Right cardiac atrium (tissue), 5 donors: ENCODE data around the gene PNCK. TPM values are rescaled to one million over a fixed set of nuclear protein-coding genes. Genes with fewer than 3 reads are reported as not detected.

ENCODE experiments used
- ATAC-seq, 2 donors: fragments of 200-7000 bp; cut with Tn5 transposase; one replicate each; pipeline versions ENCODE4 v1.8.0 to v1.9.1; 2020; ENCODE audit warnings: moderate library complexity in 2 of 2, mild to moderate bottlenecking in 1 of 2
- DNase-seq, 3 donors: peaks; one replicate each; pipeline ENCODE4 v3.0.0-alpha.2; 2020
- H3K27ac ChIP-seq: one replicate; pipeline ENCODE4 v1.5.1; 2013; ENCODE audit warnings: mild to moderate bottlenecking, low read length, control low read depth, moderate library complexity
- H3K27me3 ChIP-seq: one replicate; pipeline ENCODE4 v1.6.1; 2013; ENCODE audit not compliant: control insufficient read depth, insufficient read depth
- H3K4me1 ChIP-seq: one replicate; pipeline ENCODE4 v1.6.1; 2013; ENCODE audit warnings: low read length; ENCODE audit not compliant: control insufficient read depth, insufficient read depth
- H3K4me3 ChIP-seq: one replicate; pipeline ENCODE4 v1.5.1; 2013; ENCODE audit warnings: low read length, control low read depth
- H3K9me3 ChIP-seq: one replicate; pipeline ENCODE4 v1.6.1; 2013; ENCODE audit warnings: low read length; ENCODE audit not compliant: control insufficient read depth
- WGBS: extraction: QIAGEN DNeasy Blood & Tissue Kit; methylation state at CpG from one replicate; pipeline ENCODE4 v1.1.7; 2013; 5-methylcytosine and 5-hydroxymethylcytosine counted together
- intact Hi-C, 4 donors: fragments of 100-400 bp; cut with DNase I; formaldehyde crosslinking; loops; one replicate each; pipeline versions ENCODE4 v1.11.0 to v1.14.0; 2022 to 2023
- polyA plus RNA-seq: library from polyadenylated mRNA; stranded (reverse); fragments of 200-250 nt; gene quantifications from one replicate; pipeline ENCODE4 v1.2.3, GENCODE V29; 2013
- total RNA-seq, 4 donors: library from RNA; stranded (reverse); fragmentation: NEBNext Ultra II Directional; extraction: Animal tissue kit (Norgen Biotek cat#: 25700); gene quantifications; one replicate each; pipeline ENCODE4 v1.2.1, GENCODE V29; 2021
- donor health status: healthy with polysubstance abuse.
- donor health status: DM: no; HTN: yes; CAD: no.
- donor health status: DM: no; HTN: no; CAD: no.
- donor health status: DM: no; HTN: yes; CAD: no; lungs with severe emphysema.
- donor health status: DM: yes; HTN: yes; CAD: no.

PNCK gene
- total and polyA plus RNA-seq, 5 donors, result 7.8 to 12.4 (median 10.0) TPM

DNA sequence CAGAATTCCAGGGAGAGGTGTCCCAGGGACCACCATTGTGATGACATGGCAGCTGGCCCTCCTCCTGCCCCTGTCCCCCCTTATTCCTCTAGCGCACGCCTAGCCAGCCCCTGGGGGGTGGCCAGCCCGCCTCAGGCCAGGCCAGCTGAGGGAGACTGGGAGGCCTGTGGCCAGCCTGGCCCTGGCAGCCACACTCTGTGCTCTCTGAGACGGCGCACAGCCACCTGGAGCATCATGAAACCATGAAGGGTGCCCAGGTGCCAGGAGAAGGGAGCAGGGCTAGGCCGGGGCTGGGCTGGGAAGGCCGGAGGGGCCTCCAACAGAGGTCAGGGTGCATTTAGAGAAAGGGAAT is 41.0 kb downstream of the PNCK start:
- DNase-seq, result no peak
- Histone ChIP-seq H3K27me3 (no peaks in the 10 kb centered on the region), H3K27ac (no peak overlapping the region), H3K9me3 (no peaks in the 10 kb centered on the region), H3K4me1 (peaks cover 3% of the 10 kb centered on the region), H3K4me3 (no peak overlapping the region)
- intact Hi-C loops, result no loop called here
- WGBS, result 96% methylated on average over 7 of the region's 7 CpGs
- ATAC-seq, result no peak

DNA sequence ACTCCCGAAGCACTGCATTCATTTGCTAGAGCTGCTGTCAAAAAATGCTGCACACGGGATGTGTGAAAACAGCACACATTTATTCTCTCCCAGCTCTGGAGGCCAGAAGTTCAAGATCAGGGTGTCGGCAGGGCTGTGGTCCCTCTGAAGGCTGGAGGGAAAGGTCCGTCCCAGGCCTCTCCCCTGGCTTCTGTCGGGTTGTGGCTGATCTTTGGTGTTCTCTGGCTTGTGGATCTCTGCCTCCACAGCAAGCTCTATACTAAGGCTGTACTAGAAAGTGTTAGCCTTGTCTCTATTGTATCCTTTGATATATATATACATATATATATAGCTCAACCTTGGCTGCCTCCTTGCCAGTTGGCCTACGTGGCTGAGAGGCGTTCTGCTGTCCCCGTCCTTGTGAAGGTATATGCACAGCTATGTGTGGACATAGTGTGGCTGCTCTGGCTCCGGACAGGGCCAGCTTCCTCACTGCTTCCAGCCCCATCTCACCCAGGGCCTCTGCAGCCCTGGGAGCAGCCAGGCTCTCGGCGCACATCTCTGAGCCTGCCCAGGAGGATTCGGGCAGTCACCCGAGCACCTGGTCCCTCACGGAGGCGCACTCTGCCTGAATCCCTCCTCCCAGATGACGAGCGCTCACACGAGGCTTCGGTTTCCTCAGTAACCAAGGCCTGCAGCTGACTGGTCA is 41.6 kb downstream of the PNCK start:
- Histone ChIP-seq H3K4me1 (peaks cover 3% of the 10 kb centered on the region), H3K27me3 (no peaks in the 10 kb centered on the region), H3K9me3 (no peaks in the 10 kb centered on the region), H3K4me3 (no peak overlapping the region), H3K27ac (no peak overlapping the region)
- intact Hi-C loops, result no loop called here
- ATAC-seq (no peak), DNase-seq (no peak)
- 93% methylated on average over 19 of the region's 19 CpGs for WGBS

DNA sequence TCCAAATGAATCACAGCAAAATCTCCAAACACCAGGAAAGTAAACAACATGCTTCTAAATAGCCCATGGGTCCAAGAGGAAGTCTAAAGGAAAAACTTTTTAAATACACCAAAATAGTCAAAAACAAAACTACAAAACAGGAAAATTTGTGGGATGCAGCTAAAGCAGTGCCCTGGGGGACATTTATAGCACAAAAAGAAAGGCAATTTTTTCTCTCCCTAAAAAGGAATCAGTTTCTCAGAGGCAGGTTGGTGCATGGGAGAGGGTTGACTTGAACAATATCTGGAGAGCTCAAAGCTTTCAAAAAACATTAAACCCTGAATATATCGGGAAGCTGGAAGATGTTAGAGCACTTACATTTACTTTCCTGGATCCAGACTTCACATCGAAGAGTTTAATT is 42.3 kb downstream of the PNCK start:
- intact Hi-C loops, result no loop called here
- Histone ChIP-seq H3K4me3 (no peak overlapping the region), H3K27me3 (no peaks in the 10 kb centered on the region), H3K27ac (no peak overlapping the region), H3K9me3 (no peaks in the 10 kb centered on the region), H3K4me1 (peaks cover 3% of the 10 kb centered on the region)
- ATAC-seq (no peak), DNase-seq (no peak)
- WGBS, result 93% methylated on average over 2 of the region's 2 CpGs

DNA sequence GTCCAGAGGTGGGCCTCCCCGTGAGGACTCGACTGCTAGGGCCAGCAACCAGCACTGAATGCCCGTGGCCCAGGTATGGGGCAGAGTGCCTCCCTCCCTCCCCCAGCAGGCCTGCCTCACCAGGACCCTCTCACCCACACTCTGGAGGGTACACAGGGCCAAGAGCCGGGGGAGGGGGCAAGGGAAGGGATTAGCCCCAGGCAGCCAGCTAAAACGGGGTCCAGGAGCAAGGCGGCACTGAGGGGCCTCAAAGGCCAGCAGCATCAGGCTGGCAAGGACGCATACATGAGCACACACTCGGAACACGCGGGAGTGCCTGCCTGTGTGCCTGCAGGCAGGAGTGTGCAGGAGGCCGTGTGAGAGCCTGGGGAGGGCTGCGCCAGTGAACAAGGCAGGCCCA is 44.9 kb downstream of the PNCK start:
- intact Hi-C loops, result no loop called here
- no peak for DNase-seq

DNA sequence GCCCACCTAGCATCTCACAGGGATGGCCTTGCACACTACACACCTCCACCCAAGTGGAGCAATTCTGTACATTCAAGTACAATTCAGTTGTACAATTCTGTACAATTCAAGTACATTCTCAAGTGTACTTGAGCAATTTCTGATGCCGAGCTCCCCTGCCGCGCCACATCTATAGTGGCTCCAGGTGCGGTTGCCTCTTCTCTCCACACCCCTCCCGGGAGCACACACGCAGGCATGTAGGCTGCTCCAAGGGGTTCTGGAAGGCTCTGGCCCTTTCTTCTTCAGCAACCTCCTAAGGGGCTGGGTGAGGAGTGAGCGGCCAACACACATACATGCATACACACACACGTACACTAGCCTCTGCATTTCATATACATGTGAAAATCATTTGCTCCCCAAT is 45.5 kb downstream of the PNCK start:
- intact Hi-C loops, result no loop called here
- no peak for ATAC-seq
- WGBS, result 96% methylated on average over 8 of the region's 8 CpGs

More for the DNA sequence above, 44.9 kb downstream of the PNCK start:
- no peak overlapping the region for H3K4me3 ChIP-seq
- no peak for ATAC-seq
- no peaks in the 10 kb centered on the region for H3K27me3 ChIP-seq
- H3K27ac ChIP-seq, result no peak overlapping the region
- H3K4me1 ChIP-seq, result no peaks in the 10 kb centered on the region
- WGBS, result 89% methylated on average over 12 of the region's 12 CpGs
- no peaks in the 10 kb centered on the region for H3K9me3 ChIP-seq

DNA sequence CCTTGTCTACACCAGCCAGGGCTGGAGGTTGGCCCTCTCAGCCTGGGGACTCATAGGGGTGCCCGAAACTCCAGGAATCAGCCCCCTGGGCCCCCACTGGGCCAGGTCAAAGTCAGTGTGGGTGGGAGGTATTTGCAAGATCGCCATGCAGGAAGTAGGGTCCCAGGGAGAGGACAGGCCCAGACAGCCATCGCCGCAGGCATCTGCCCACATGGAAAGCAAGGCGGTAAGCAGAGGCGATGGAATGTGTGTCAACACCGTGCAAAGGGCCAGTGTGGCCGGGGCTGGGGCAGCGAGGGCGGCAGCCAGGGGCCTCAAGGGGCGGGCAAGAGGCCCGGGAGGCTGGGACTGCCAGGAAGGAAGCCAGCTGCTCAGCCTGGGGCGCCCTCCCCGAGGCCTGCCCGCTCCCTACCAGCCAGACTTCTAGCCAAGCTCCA is 45.9 kb downstream of the PNCK start:
- no peaks in the 10 kb centered on the region for H3K27me3 ChIP-seq
- no peak overlapping the region for H3K27ac ChIP-seq
- no peaks in the 10 kb centered on the region for H3K9me3 ChIP-seq
- WGBS, result 61% methylated on average over 15 of the region's 15 CpGs
- no peak for ATAC-seq
- intact Hi-C loops, result no loop called here
- H3K4me3 ChIP-seq, result no peak overlapping the region
- DNase-seq, result no peak
- H3K4me1 ChIP-seq, result no peaks in the 10 kb centered on the region

More for the DNA sequence above, 45.5 kb downstream of the PNCK start:
- Histone ChIP-seq H3K9me3 (no peaks in the 10 kb centered on the region), H3K4me1 (no peaks in the 10 kb centered on the region), H3K4me3 (no peak overlapping the region), H3K27me3 (no peaks in the 10 kb centered on the region), H3K27ac (no peak overlapping the region)
- no peak for DNase-seq

DNA sequence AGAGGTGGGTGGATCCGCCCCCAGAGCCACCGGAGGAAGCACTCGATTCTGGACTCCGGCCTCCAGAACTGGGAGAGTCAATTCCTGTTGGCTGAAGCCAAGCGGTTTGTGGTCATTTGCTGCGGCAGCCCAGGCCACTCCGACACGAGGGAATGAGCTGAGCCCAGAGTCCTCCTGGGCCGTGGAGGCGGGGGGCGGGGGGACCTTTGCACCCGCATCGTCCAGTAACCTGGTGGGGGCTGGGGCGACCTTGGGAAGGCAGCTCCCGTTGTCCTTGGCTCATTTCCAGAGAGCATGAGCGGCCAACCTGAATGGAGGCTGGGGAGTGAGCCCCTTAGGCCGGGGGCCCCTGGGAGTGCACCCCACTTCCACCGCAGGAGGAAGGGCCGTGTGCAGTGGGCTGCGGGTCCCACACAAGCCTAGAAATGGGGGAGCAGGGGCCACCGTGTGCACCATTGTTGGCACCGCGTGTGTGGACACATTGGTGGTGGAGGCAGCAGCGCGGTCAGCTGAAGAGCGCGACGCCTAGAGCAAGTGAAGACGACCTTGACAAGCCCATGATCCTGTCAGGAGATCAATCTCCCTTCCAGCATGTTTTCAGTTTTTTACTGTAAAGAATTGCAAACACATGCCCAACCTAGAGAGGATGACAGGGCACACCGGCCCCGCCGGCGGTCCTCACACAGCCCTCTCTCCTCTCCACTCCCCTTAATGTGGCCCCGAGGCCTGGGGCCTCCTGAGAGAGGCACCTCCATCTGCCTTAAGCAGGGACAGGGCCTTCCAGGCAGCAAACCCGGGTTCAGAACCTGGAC is 46.5 kb downstream of the PNCK start:
- WGBS, result 72% methylated on average over 30 of the region's 35 CpGs
- ATAC-seq, result no peak
- Histone ChIP-seq H3K9me3 (no peaks in the 10 kb centered on the region), H3K4me3 (no peak overlapping the region), H3K27me3 (no peaks in the 10 kb centered on the region), H3K27ac (no peak overlapping the region), H3K4me1 (no peaks in the 10 kb centered on the region)
- no peak for DNase-seq
- intact Hi-C loops, result no loop called here

DNA sequence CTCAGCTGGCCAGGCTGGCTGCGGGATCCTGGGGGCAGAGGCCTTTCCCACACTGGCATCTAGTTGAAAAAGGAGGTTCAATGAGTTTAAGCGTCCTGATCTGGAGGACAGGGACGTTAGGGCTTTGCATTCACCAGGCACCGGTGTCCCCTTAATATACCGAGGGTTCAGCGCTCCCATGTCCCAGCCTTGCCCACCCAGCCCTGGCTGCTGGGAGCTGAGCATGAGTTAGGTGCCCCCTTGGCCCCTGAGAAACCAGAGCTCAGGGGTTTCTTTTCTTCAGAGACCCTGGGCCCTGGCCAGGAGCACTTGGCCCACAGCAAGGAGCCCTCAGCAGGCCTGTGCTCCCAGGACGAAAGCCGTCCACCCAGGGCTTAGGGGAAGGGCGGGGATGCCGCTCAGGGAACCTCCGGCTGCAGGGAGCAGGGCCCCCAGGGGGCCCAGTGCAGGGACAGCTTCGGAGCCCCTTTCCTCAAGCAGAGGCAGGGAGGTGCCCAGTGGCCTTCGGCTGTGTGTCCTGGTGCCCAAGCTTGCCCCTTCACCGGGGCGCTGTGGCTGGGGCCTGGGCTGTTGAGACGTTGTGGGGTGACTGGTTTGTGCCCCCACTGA is 47.5 kb downstream of the PNCK start:
- Histone ChIP-seq H3K27me3 (no peaks in the 10 kb centered on the region), H3K4me1 (no peaks in the 10 kb centered on the region), H3K27ac (no peak overlapping the region), H3K9me3 (no peaks in the 10 kb centered on the region), H3K4me3 (no peak overlapping the region)
- no peak for ATAC-seq
- WGBS, result 88% methylated on average over 16 of the region's 16 CpGs
- intact Hi-C loops, result no loop called here
- DNase-seq, result no peak

DNA sequence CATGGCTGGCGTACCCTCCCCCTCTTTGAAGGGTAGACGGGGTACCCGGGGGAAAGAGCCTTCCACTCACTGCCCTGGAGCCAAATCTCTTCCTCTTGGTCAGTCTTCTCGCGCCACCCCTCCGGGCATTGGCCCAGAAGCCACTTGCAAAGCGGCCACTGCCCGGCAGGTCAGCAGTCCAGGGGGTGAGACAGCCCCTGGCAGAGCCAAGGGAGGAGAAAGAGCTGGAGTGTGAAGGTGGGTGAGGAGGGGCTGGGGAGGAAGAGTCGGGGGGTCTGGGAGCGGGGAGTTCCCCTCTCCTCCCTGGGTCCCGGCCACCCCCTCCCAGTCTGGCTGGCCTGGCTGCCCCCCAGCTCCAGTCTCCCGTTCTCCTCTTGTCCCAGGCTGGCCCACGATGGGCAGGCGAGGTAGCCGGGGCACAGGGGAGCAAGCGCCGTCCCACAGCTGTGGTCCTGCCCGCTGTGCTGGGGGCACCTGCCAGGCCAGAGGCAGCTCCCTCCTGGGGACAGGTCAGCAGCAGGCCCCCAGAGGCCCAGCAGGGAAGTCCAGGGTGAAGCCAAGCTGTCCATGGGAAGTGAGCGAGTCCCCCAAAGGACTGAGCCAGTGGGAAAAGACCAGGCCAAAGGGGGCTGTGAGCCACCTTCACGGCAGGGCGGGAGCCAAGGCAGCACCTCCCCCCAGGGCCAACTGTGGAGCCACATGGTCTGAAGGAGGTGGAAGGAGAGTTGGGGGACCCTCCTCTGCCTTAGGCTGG is 48.2 kb downstream of the PNCK start:
- DNase-seq (no peak), ATAC-seq (peak in 1 of 2 donors; percentile 14)
- no peak overlapping the region for H3K27ac ChIP-seq
- H3K4me3 ChIP-seq, result no peak overlapping the region
- H3K27me3 ChIP-seq, result no peaks in the 10 kb centered on the region
- 89% methylated on average over 20 of the region's 21 CpGs for WGBS
- H3K9me3 ChIP-seq, result no peaks in the 10 kb centered on the region
- intact Hi-C loops, result no loop called here
- no peaks in the 10 kb centered on the region for H3K4me1 ChIP-seq

DNA sequence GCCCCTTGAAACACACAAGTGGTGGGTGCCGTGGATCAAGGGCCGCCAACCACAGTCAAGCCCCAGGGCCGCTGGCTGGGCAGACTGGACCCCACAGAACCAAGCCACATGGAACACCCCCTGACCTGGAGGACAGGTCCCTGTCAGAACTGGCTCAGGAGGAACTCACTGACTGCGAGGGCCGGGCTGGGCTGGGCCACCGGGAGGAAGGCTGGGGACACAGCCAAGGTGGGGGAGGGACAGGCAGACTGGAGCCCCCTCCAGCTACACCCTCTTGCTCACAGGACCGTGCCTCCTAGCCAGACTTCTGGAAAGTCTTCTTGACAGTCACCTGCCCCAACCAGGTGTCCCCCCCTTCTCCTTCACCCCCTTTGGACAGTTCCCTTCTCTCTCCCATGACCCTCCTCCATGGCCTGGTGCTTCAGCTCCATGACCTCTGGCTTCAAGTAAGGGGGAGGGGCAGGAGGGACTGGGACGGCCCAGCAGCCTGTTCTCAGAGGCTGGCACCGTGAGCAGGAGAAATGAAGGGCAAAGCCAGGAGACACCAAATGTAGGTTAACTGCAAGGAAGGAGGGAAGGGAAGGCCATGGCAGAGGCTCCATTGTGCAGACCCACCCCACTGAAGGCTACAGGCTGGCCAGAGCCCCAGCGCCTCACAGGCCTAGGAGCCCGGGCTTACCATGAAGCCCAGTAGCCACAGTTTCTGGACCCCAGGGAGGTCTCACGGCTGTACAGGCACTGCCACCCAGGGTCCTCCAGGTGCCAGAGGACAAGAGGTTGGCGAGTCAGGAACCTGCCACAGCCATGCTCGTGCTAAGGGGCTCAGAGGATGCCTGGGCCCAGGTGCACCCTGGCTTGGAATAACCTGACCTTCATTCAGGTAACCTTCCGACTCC is 49.2 kb downstream of the PNCK start:
- Histone ChIP-seq H3K27me3 (no peaks in the 10 kb centered on the region), H3K4me3 (no peak overlapping the region), H3K27ac (no peak overlapping the region), H3K4me1 (no peaks in the 10 kb centered on the region), H3K9me3 (no peaks in the 10 kb centered on the region)
- ATAC-seq (no peak), DNase-seq (no peak)
- intact Hi-C loops, result no loop called here
- WGBS, result 81% methylated on average over 15 of the region's 15 CpGs
